Measurements from ENCODE around the gene MED29.
"Not testable (repeated sequence)": the region's sequence is repeated elsewhere in the genome, so short reads cannot be mapped to it uniquely, and the experiment has no call there.

Gene MED29

GRCh38 chr19:39372047-39372802 lies 19.0 kb upstream of the MED29 start:
- DNase-seq, result no peak

DNA sequence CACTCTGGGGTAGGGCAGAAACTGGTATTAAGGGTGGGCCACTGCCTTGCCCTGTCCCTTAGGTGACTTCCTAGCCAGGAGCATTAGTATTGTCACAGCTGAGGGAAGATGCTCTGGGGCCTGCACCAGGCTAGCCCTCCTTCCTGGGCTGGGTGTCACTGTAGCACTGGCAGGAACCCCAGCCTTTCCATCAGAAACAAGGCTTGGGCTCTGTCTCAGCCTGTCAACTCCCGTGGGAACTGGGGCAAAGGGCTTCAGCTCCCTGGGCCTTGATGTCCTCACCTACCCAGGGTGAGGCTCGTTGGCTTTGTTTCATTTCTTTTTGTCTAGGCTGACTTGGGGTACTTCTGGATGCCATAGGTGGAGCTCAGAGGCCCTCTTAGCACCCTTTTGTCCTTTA lies 18.2 kb upstream of the MED29 start:
- no peak for DNase-seq

DNA sequence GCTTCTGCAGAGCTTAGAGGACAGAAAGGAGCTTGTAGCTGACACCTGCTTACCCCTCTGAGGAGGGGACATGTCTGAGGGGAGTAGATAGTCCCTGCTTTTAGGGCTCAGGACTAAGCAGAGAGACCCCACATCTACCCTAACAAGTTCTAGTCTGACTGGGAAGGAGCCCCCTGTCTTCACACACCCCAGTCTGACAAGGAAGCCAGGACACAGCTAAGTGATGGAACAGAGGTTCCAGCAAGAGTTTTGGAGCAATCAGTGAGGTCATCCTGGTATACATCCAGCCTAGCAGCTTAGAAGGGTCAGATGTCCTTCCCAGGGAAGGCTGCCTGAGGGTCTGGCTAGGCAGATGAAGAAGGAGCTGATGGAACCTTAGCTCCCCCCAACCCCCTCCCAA lies 15.2 kb upstream of the MED29 start:
- DNase-seq, result no peak

- DNase-seq, result no peak
Observed at GRCh38 chr19:39377373-39378362, 13.5 kb upstream of the MED29 start.

- DNase-seq, result not testable (repeated sequence)
Observed at GRCh38 chr19:39379366-39379765, 11.8 kb upstream of the MED29 start.

DNA sequence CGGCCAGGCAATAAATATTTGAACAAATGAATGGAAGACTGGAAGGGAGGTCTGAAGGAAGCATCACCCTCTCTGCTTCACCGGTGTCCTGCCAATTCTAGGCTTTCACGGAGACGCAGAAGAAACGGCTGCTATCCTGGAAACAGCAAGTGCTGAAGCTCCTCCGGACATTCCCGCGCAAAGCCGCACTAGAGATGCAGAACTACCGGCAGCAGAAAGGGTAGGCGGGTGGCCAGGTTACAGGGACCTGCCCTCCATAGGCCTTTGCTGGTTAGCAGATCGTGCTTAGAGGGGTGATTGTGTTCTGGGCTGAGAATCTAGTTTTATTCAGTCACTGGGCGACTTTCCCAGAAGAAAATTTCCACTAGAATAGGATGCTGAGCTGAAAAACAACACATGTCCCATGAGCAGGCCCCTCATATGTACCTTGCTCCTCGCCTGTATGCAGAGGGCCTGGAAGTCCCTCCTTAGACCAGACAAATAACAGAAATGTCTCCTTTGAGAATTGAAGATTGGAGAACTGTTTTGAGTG lies 11.2 kb upstream of the MED29 start:
- no peak for DNase-seq

DNA sequence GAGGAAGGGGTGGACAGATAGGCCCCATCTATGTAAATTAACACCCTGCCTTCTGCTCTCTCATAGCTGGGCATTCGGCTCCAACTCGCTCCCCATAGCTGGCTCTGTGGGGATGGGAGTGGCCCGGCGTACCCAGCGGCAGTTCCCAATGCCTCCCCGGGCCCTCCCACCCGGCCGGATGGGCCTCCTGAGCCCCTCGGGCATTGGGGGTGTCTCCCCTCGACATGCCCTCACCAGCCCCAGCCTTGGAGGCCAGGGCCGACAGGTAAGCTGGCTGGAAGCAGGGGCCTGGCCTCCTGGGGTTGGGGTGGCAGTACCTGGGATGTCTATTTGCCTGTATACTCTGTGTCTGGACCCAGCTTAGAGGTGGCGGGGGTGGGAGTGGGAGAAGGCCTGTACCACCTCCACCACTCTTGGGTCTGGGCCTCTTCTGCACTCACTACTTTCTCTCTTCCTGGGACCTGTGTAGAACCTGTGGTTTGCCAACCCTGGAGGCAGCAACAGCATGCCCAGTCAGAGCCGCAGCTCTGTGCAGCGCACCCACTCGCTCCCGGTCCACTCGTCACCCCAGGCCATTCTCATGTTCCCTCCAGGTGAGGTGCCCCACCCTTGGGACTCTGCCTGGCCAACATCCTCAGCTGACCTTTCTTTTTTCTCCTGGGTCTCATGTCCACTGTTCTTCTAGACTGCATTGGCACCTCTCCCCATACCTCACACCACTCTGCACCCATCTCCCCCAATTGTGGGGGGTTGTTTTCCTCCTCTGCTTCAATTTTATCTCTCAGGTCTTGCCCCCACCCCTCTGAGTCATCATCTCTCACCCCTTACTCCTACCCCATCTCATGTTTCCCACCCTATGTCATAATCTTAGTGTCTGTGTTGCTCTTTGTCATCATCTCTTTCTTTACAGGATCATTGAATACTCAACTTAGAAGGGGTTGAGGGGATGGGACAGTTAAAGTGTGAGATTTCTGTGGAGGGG lies 10.4 kb upstream of the MED29 start:
- no peak for DNase-seq

GRCh38 chr19:39381910-39382611 lies 9.1 kb upstream of the MED29 start:
- no peak for DNase-seq

GRCh38 chr19:39382991-39383828 lies 8.0 kb upstream of the MED29 start:
- DNase-seq, result no peak

DNA sequence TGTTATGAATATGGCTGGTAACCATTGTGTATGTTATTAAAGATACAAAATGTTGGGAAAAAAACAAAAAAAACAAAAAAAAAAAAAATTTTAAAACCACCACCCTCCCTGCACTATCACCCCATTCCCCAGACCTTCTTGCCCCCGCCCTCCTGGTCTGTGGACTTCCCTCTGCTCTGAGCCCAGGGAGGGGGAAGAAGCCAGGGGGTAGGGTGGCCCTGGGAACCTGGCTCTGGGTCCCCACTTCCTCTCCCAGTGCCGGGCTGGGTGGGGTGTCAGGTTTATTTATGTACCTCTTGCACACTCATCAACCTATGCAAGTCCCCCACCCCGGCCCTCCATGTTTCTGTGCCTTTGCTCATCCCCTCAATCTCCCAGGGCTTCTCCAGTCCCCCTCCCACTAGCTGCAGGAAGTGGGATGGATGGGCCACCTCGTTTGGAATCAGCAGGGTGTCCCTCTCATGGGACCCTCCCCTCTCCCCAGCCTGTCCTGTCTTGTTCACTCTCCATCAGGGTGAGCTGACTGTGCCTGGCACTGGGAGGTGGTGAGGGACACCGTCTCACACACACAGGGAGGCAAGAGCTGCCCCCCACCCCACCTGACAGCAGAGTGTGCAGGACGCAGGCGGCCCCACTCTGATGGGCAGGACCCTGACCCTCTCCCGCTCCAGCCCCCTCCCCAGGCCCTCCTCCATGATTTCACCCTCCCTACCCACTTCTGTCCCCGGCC lies 6.2 kb upstream of the MED29 start:
- no peak for DNase-seq

GRCh38 chr19:39385629-39386411 lies 5.4 kb upstream of the MED29 start:
- no peak for DNase-seq

GRCh38 chr19:39386557-39386956 lies 4.6 kb upstream of the MED29 start:
- DNase-seq, result no peak

DNA sequence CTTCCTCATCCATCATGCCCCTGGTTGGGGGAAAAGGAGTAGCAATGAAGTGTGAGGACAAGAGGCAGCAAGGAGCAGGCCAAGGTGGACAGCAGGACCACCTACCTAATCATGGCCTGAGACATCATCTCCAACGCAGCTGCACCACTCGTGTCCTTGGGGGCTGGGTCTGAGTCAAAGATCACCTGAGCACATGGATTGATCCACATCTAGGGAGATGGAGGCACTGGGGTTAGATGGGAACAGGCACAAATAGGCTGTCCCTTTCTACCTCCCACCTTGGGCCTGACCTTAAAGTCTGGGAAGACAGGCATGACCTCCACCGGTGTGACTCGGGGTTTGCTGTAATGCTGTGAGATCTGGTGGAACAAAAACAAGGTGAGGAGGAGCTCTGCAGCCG lies 2.5 kb upstream of the MED29 start:
- no peak for DNase-seq

GRCh38 chr19:39389631-39390414 lies 1.4 kb upstream of the MED29 start:
- no peak for DNase-seq

DNA sequence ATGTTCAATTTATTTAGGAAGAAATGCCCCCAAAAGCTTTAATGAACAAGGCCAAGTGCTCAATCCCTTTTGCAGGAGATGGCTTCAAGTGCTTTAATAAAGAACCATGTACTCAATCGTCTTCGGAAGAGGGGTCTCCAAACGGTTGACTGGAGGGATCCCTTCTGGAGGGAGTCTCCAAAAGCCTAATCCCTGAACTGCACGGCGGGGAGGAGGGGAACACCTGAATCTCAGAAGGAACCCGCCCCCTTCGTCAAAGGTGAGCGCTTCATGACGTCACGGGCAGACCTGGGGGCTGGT lies 777 bp upstream of the MED29 start:
- DNase-seq, result no peak

GRCh38 chr19:39397360-39398296 lies 6.5 kb downstream of the MED29 start:
- DNase-seq, result peak; percentile 93

DNA sequence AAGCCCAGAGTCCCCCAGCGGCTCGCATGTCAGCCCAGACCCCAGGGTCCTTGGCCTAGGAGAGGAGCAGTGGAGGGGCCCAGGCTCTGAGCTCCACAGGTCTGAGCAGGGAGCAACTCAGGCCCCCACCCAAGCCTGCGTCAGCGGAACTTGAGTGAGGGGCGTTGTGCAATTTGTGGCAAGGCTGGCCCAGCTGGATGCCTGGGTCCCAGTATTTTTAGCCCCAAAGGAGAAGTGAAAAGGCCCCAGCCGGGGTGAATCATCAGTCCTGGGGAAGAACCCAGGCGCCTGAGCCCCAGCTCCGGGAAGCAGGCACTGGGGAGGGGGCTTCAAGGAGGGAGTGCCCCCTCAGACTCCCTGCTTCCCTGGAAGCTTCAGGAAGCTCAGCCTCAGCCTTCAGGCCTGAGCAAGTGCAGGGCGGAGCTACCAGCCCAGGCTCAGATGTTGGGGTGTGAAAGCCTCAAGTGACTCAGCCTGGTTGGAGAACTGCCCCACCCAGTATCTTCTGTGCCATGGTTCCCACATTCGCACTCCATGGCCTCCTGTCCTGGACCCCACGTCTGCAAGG lies 7.2 kb downstream of the MED29 start:
- DNase-seq, result peak; percentile 44
